Measurements from ENCODE around the gene USH2A. TPM values are rescaled to one million over a fixed set of nuclear protein-coding genes. Genes with fewer than 3 reads are reported as not detected.

Gene USH2A
- polyA plus RNA-seq, 3 donors, result not detected

DNA sequence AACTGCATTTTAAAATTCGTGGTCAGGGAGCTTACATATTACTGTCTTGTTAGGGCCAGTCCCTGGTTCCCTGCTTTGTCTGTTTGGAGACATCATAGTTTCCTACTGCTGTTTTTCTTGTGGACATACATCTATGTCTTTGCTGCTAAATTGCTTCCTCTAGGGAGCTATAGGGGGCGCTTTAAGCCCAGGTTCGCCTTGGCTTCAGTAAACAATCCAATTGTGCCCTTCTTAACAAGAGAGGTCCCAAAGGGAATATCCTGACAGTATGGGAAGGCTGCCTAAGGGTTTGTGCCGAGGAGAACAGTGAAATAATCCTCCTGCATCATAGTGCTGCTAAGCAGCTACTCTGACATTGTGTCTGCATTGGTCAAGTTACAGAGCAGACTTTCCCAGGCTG lies 112.5 kb downstream of the USH2A start:
- H3K9me3 Mint-ChIP-seq, result peaks cover 0 to 1% (median 0%) of the 10 kb centered on the region in 7 donors
- no peaks in the 10 kb centered on the region for H3K4me1 ChIP-seq (ENCODE audit: control insufficient read depth in 1 of 2, insufficient read depth in 2 of 2, low read length in 2 of 2)
- TF ChIP-seq, protein P1, sequence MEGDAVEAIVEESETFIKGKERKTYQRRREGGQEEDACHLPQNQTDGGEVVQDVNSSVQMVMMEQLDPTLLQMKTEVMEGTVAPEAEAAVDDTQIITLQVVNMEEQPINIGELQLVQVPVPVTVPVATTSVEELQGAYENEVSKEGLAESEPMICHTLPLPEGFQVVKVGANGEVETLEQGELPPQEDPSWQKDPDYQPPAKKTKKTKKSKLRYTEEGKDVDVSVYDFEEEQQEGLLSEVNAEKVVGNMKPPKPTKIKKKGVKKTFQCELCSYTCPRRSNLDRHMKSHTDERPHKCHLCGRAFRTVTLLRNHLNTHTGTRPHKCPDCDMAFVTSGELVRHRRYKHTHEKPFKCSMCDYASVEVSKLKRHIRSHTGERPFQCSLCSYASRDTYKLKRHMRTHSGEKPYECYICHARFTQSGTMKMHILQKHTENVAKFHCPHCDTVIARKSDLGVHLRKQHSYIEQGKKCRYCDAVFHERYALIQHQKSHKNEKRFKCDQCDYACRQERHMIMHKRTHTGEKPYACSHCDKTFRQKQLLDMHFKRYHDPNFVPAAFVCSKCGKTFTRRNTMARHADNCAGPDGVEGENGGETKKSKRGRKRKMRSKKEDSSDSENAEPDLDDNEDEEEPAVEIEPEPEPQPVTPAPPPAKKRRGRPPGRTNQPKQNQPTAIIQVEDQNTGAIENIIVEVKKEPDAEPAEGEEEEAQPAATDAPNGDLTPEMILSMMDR (IDR thresholded peaks at IDR 0.05), result no peak
- DNase-seq, result no peak
- no peak overlapping the region for H3K4me3 Mint-ChIP-seq
- H3K27ac ChIP-seq (ENCODE audit: low read depth in 1 of 2, low read length in 2 of 2), result no peak overlapping the region
- no peaks in the 10 kb centered on the region for H4K20me1 ChIP-seq (ENCODE audit: insufficient read depth, low read length)
- no peaks in the 10 kb centered on the region for H3K27me3 Mint-ChIP-seq (ENCODE audit: low read depth in 3 of 3)
- no peak overlapping the region for H3K4me2 ChIP-seq (replicated peaks; ENCODE audit: extremely low read depth, low read length, poor library complexity, severe bottlenecking)
- no peak overlapping the region for H2AFZ ChIP-seq (ENCODE audit: insufficient read depth, low read depth, low read length, poor library complexity, severe bottlenecking)
- no peaks in the 10 kb centered on the region for H3K27me3 ChIP-seq (ENCODE audit: control insufficient read depth in 2 of 2, insufficient read depth in 2 of 2, low read length in 2 of 2)
- no peaks in the 10 kb centered on the region for H3K4me1 Mint-ChIP-seq
- H3K27ac Mint-ChIP-seq, result no peak overlapping the region
- H3K36me3 Mint-ChIP-seq, result no peaks in the 10 kb centered on the region
- intact Hi-C loops (cut with micrococcal nuclease), result no loop called here
- H3K4me3 ChIP-seq (replicated peaks in 1 of 3; ENCODE audit: low read depth in 2 of 3, low read length in 3 of 3), result no peak overlapping the region
- H3K79me2 ChIP-seq (ENCODE audit: insufficient read depth, low read length), result no peaks in the 10 kb centered on the region
- WGBS (ENCODE audit: insufficient coverage), result 63% methylated on average over 1 of the region's 4 CpGs
- no peaks in the 10 kb centered on the region for H3K9me3 ChIP-seq (replicated peaks in 1 of 2; ENCODE audit: control insufficient read depth in 1 of 2, insufficient read depth in 1 of 2, low read length in 2 of 2)
- H3K36me3 ChIP-seq (replicated peaks in 1 of 2; ENCODE audit: control insufficient read depth in 1 of 2, insufficient read depth in 2 of 2, low read length in 2 of 2), result no peaks in the 10 kb centered on the region
- no peak overlapping the region for H3K9ac ChIP-seq (ENCODE audit: insufficient read depth, low read length, poor library complexity, severe bottlenecking)

DNA sequence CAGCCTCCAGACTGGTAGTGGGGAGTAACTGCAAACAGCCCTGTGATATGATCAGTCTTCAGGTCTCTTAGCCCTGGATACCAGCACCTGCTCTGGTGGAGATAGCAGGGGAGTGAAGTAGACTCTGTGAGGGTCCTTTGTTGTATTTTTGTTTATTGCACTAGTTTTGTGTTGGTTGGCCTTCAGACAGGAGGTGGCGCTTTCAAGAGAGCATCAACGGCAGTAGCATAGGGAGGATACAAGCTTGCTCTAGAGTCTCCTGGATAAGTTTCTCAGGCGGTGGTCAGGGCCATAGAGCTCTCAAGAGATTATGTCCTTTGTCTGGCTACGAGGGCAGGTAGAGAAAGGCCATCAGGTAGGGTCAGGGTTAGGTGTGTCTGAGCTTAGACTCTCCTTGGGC lies 116.4 kb downstream of the USH2A start:
- no peak overlapping the region for H3K4me2 ChIP-seq (replicated peaks; ENCODE audit: extremely low read depth, low read length, poor library complexity, severe bottlenecking)
- Mint-ChIP-seq H3K9me3 (peaks cover 0 to 1% (median 0%) of the 10 kb centered on the region in 7 donors), H3K27ac (no peak overlapping the region)

More for the DNA sequence above, 116.4 kb downstream of the USH2A start:
- no peaks in the 10 kb centered on the region for H3K79me2 ChIP-seq (ENCODE audit: insufficient read depth, low read length)
- no peaks in the 10 kb centered on the region for H4K20me1 ChIP-seq (ENCODE audit: insufficient read depth, low read length)
- intact Hi-C loops (cut with micrococcal nuclease), result no loop called here
- no peaks in the 10 kb centered on the region for H3K4me1 ChIP-seq (ENCODE audit: control insufficient read depth in 1 of 2, insufficient read depth in 2 of 2, low read length in 2 of 2)
- H3K4me3 ChIP-seq (replicated peaks in 1 of 3; ENCODE audit: low read depth in 2 of 3, low read length in 3 of 3), result no peak overlapping the region
- Mint-ChIP-seq H3K27me3 (ENCODE audit: low read depth in 3 of 3) (peaks cover 0 to 1% (median 0%) of the 10 kb centered on the region in 3 donors), H3K36me3 (no peaks in the 10 kb centered on the region), H3K4me3 (no peak overlapping the region), H3K4me1 (no peaks in the 10 kb centered on the region)
- no peaks in the 10 kb centered on the region for H3K36me3 ChIP-seq (replicated peaks in 1 of 2; ENCODE audit: control insufficient read depth in 1 of 2, insufficient read depth in 2 of 2, low read length in 2 of 2)
- no peak overlapping the region for H3K27ac ChIP-seq (ENCODE audit: low read depth in 1 of 2, low read length in 2 of 2)
- no peak overlapping the region for H3K9ac ChIP-seq (ENCODE audit: insufficient read depth, low read length, poor library complexity, severe bottlenecking)
- H3K9me3 ChIP-seq (replicated peaks in 1 of 2; ENCODE audit: control insufficient read depth in 1 of 2, insufficient read depth in 1 of 2, low read length in 2 of 2), result no peaks in the 10 kb centered on the region
- DNase-seq, result no peak
- H3K27me3 ChIP-seq (ENCODE audit: control insufficient read depth in 2 of 2, insufficient read depth in 2 of 2, low read length in 2 of 2), result no peaks in the 10 kb centered on the region
- TF ChIP-seq, protein P1 (IDR thresholded peaks at IDR 0.05), result no peak
- WGBS (ENCODE audit: insufficient coverage), result 95% methylated on average over 4 of the region's 4 CpGs
- H2AFZ ChIP-seq (ENCODE audit: insufficient read depth, low read depth, low read length, poor library complexity, severe bottlenecking), result no peak overlapping the region
